Stimulated activated effector memory CD8-positive, alpha-beta T cell treated with anti-CD3 and anti-CD28 coated beads, Interleukin-12 subunit alpha, Interleukin-12 subunit beta, amount 100 ng/mL, for 72 hours (primary cell): ENCODE results near the gene NEUROD1.
"Not testable (repeated sequence)": the region's sequence is repeated elsewhere in the genome, so short reads cannot be mapped to it uniquely, and the experiment has no call there.

Experiments
- ATAC-seq: fragments of 150-1000 bp; cut with Tn5 transposase; 2 replicates; pipeline ENCODE4 v1.10.0; 2021
- DNase-seq, 2 donors: peaks; one replicate each; pipeline ENCODE4 v3.0.0; 2021 to 2022; ENCODE audit warnings: low spot score in 2 of 2
- H3K27ac Mint-ChIP-seq: one replicate; pipeline ENCODE4 v1.8.0; 2022; ENCODE audit warnings: mild to moderate bottlenecking, mixed read lengths
- H3K36me3 Mint-ChIP-seq: one replicate; pipeline ENCODE4 v1.8.0; 2022; ENCODE audit warnings: mild to moderate bottlenecking, mixed read lengths
- H3K4me1 Mint-ChIP-seq: one replicate; pipeline ENCODE4 v1.8.0; 2022; ENCODE audit warnings: mixed read lengths
- H3K4me3 Mint-ChIP-seq: one replicate; pipeline ENCODE4 v1.8.0; 2022; ENCODE audit warnings: mild to moderate bottlenecking, mixed read lengths
- H3K9me3 Mint-ChIP-seq: one replicate; pipeline ENCODE4 v1.8.0; 2022; ENCODE audit warnings: mixed read lengths

Gene NEUROD1

DNA sequence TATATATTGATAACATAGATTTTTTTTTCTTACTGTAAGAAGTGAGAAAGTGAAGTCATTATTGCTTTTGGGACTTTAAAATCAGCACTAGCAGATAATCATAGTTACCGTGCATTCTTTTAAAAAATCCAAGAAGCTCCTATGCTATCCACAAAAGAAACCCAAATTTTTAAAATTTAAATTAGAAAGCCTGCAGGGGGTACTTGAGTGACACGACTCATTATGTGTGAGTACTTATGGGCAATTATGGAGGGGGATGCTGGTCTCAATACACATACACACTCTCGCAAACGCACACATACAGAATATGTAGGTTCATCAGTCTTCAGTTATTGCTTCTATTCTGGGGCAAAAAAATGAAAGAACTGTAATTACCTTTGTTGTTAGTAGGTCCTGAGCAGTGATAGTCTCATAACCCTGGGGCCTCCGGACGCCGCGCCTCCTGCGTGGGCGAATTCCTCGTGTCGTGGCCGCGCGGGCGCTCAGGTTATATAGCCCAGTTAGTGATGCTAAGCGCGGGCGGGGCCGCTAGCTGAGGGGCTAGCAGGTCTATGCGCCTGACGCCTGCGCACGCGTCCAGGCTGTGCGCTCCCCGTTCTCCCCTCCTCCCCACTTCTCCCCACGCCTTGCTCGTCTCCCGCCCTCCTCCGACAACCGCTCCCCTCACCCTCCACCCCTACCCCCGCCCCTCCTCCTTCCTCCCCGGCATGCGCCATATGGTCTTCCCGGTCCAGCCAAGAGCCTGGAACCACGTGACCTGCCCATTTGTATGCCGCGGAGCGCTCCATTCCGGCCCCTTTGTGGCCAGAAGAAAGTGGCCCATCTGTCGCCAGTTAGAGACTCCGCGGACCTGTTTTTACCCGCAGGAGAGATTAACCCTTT lies at the start of gene NEUROD1:
NEUROD1 (minus strand) TSS at position 463 of the 882 bp plus-strand sequence. CDS start 1,657 bp downstream, outside the sequence.
- Mint-ChIP-seq H3K4me1 (peaks cover 48% of the 10 kb centered on the region), H3K4me3 (peak within 1 kb of the TSS; percentile 53), H3K27ac (no peak within 1 kb of the TSS), H3K9me3 (peaks cover 9% of the 10 kb centered on the region), H3K36me3 (peaks cover 12% of the 10 kb centered on the region)
- ATAC-seq: peak; percentile 35
- no peak for DNase-seq

DNA sequence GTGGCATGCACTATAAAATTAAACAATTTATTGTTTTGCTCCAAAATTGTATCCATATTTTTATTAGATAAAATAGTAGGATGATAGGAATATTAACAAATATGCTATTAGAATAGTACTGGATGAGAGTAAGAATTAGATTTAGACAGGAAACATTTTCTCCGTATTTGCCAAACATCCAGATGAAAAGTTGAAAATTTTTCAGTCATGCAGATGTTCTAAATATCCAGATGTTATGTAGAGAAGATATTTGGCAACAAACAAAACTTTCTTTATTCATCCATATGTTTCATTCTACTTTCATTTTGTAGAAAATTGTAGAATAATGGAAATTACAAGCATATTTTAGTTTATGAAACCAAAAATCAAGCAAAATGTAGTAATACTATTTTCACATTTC lies 45.2 kb upstream of the NEUROD1 start:
- H3K4me3 Mint-ChIP-seq: no peak overlapping the region
- no peaks in the 10 kb centered on the region for H3K36me3 Mint-ChIP-seq
- H3K4me1 Mint-ChIP-seq: no peaks in the 10 kb centered on the region
- ATAC-seq: no peak
- no peaks in the 10 kb centered on the region for H3K9me3 Mint-ChIP-seq
- DNase-seq: no peak
- H3K27ac Mint-ChIP-seq: no peak overlapping the region

DNA sequence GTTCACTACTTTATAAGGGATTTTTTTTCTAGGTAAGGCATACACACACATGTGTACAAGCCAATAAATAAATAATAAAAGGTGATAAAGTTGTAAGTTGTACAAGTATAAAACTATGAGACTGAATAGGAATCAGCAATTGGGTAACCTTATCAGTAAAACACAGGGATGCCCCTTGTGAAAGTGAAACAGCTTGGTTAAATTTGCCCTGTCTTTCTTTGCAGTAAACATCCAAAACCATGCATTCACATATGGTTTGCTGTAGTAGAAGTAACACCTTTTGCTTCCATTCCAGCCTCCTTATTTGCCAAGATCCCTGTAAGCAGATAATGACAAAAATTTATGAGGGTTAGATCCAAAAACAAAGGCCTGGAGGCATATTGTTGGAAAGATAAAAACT lies 44.3 kb upstream of the NEUROD1 start:
- Mint-ChIP-seq H3K4me3 (no peak overlapping the region), H3K36me3 (no peaks in the 10 kb centered on the region), H3K9me3 (no peaks in the 10 kb centered on the region), H3K27ac (no peak overlapping the region), H3K4me1 (no peaks in the 10 kb centered on the region)
- DNase-seq (no peak), ATAC-seq (no peak)

DNA sequence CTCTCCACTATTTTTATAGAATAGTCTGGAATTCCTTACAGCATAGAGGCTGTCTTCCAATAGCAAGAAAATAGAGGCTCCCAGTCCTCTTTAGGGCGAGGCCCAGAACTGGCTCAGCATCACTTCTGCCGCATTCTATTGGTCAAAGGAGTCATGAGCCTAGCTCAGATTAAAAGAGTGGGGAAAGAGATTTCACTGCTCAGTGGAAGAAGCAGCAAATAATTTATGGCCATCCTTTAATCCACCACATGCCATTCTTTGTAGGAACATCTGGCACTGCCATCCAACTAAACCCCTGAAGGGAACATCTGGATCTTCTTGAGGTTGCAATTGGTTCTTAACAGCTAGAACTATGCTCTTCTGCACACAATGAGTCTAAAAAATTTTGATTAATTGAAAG lies 43.4 kb upstream of the NEUROD1 start:
- Mint-ChIP-seq H3K9me3 (no peaks in the 10 kb centered on the region), H3K36me3 (no peaks in the 10 kb centered on the region)
- no peak for ATAC-seq

DNA sequence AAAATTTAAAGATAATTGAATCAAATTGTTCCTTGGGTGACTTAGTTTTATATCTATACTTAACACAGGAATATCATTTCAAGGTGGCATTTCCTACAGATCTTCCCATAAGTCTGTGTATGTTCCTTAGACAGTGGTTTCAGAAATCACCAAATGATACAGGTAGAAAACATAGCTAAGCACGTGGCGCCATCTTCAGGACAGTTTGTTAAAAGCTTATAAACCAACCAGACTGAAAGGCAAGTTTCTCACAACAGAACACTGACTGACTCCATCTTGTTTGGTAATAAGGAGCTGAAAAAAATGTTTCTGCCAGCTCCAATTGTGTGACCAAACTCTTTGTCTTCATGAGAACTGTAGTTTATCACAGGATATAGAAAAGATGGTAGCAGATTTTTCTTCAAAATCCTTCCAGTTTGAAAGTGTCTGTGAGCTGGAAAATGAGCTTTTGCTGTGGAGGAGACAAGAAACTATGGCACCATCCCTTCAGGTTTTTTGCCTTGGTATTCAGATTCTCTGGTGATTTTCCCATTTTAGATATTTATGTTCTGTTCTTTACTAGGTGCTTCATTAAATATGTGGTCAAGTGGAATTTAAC lies 34.8 kb upstream of the NEUROD1 start:
- Mint-ChIP-seq H3K27ac (no peak overlapping the region), H3K36me3 (no peaks in the 10 kb centered on the region), H3K4me3 (no peak overlapping the region), H3K4me1 (no peaks in the 10 kb centered on the region), H3K9me3 (no peaks in the 10 kb centered on the region)
- peak; percentile 79 for ATAC-seq
- DNase-seq: peak; percentile 51 to 81

More for the DNA sequence above, 43.4 kb upstream of the NEUROD1 start:
- no peak for DNase-seq
- Mint-ChIP-seq H3K4me1 (no peaks in the 10 kb centered on the region), H3K27ac (no peak overlapping the region), H3K4me3 (no peak overlapping the region)

DNA sequence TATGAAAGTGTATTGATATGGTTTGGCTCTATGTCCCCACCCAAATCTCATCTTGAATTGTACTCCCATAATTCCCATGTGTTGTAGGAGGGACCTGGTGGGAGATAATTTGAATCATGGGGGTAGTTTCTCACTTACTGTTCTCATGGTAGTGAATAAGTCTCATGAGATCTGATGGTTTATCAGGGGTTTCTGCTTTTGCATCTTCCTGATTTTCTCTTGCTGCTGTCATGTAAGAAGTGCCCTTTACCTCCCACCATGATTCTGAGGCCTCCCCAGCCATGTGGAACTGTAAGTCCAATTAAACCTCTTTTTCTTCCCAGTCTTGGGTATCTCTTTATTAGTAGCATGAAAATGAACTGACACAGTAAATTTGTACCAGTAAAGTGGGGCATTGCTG lies 30.7 kb upstream of the NEUROD1 start:
- not testable (repeated sequence) for H3K4me3 Mint-ChIP-seq, H3K27ac Mint-ChIP-seq, H3K9me3 Mint-ChIP-seq, DNase-seq, H3K4me1 Mint-ChIP-seq, ATAC-seq, H3K36me3 Mint-ChIP-seq

DNA sequence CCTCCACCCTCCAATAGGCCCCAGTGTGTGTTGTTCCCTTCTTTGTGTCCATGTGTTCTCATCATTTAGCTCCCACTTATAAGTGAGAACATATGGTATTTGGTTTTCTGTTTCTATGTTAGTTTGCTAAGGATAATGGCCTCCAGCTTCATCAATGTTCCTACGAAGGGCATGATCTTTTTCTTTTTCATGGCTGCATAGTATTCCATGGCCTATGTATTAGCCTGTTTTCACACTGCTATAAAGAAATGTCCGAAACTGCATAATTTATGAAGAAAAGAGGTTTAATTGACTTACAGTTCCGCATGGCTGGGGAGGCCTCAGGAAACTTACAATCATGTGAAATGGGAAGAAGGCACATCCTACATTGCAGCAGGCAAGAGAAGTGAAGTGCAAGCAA lies 22.2 kb upstream of the NEUROD1 start:
- not testable (repeated sequence) for H3K4me3 Mint-ChIP-seq, H3K9me3 Mint-ChIP-seq, H3K4me1 Mint-ChIP-seq, H3K36me3 Mint-ChIP-seq, H3K27ac Mint-ChIP-seq, ATAC-seq, DNase-seq

DNA sequence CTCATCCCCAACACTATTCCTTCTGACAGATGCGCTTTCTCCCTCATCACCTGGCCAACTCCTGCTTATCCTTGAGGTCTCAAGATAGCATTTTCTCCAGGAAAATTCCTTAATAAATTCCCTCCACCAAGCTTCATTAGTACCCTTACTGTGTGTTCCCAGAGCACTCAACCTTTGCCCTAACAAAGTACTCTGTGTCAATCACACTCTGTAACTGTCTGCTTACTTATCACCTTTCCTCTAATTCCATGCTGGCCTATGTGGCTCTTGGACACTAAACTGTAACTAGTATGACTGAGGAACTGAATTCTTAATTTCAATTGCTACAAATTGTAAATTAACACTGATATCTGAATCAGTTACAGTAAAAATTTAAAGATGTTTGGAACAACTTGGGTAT lies 17.9 kb upstream of the NEUROD1 start:
- H3K9me3 Mint-ChIP-seq: peaks cover 3% of the 10 kb centered on the region

DNA sequence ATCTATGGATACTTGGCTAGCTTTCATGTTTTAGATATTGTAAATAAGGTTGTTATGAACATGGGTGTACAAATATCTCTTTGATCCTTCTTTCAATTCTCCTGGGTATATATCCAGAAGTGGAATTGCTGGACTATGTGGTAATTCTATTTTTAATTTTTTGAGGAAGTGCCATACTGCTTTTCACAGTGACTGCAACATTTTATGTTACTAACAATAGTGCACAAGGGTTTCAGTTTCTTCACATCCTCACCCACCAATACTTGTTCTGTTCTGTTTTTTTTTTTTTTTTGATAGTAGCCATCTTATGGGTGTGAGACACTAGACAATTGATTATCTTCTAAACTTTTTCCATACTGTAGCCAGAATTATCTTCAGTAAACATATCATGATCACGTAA lies 17.3 kb upstream of the NEUROD1 start:
- Mint-ChIP-seq H3K36me3 (no peaks in the 10 kb centered on the region), H3K4me1 (no peaks in the 10 kb centered on the region), H3K27ac (no peak overlapping the region), H3K9me3 (peaks cover 1% of the 10 kb centered on the region), H3K4me3 (no peak overlapping the region)
- ATAC-seq: no peak
- no peak for DNase-seq

More for the DNA sequence above, 17.9 kb upstream of the NEUROD1 start:
- Mint-ChIP-seq H3K4me3 (no peak overlapping the region), H3K27ac (no peak overlapping the region), H3K4me1 (no peaks in the 10 kb centered on the region), H3K36me3 (no peaks in the 10 kb centered on the region)
- no peak for ATAC-seq
- no peak for DNase-seq

DNA sequence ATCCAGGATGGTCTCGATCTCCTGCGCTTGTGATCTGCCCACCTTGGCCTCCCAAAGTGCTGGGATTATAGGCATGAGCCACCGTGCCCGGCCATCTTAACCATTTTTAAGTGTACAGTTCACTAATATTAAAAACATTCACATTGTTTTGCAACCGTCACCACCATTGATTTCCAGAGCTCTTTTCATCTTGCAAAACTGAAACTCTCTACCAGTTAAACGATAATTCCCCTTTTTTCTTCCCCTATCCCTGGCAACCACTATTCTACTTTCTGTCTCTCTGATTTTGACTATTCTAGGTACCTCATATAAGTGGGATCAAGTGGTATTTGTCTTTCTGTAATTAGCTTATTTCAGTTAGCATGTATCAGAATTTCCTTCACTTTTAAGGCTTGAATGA lies 16.8 kb upstream of the NEUROD1 start:
- Mint-ChIP-seq H3K36me3 (no peaks in the 10 kb centered on the region), H3K9me3 (no peaks in the 10 kb centered on the region), H3K27ac (no peak overlapping the region), H3K4me3 (no peak overlapping the region), H3K4me1 (no peaks in the 10 kb centered on the region)
- no peak for DNase-seq
- ATAC-seq: no peak

DNA sequence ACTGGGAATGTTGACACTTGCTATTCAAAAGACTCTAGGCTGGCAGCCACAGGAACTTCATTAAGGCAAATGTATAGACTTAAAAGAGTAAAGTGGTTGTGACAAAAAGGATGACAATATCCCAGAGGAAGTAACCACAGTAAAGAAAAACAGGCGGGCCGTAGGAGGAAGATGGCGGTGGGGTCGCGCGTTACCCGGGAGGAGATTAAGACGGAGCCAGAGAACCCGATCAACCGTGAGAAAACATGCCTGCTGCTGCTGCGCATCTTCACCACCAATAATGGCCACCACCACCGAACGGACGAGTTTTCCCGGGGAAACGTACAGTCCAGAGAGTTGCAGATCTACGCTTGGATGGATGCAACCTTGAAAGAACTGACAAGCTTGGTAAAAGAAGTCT lies 14.0 kb upstream of the NEUROD1 start:
- H3K27ac Mint-ChIP-seq: no peak overlapping the region
- H3K36me3 Mint-ChIP-seq: no peaks in the 10 kb centered on the region
- H3K4me1 Mint-ChIP-seq: no peaks in the 10 kb centered on the region
- DNase-seq: no peak
- H3K9me3 Mint-ChIP-seq: no peaks in the 10 kb centered on the region
- H3K4me3 Mint-ChIP-seq: no peak overlapping the region
- no peak for ATAC-seq

DNA sequence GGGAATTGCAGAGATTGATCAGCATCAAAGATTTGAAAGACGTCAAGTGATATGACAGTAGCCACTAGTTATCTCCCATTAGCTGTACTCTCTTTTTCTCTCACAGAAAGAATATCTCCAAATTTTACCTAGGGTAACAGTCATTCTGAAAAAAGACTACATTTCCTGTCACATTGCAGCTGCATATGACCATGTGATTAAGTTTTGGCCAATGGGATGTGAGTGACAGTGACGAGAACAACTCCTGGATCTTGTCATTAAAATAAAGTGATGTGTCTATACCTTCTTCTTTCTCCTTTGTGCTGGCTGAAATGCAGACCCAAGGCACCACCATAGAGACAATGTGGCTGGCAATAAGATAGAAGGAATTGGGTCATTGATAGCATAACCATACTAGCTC lies 10.5 kb upstream of the NEUROD1 start:
- H3K4me1 Mint-ChIP-seq: no peaks in the 10 kb centered on the region
- H3K27ac Mint-ChIP-seq: no peak overlapping the region
- H3K36me3 Mint-ChIP-seq: no peaks in the 10 kb centered on the region
- no peak overlapping the region for H3K4me3 Mint-ChIP-seq
- DNase-seq: no peak
- ATAC-seq: no peak
- H3K9me3 Mint-ChIP-seq: no peaks in the 10 kb centered on the region

DNA sequence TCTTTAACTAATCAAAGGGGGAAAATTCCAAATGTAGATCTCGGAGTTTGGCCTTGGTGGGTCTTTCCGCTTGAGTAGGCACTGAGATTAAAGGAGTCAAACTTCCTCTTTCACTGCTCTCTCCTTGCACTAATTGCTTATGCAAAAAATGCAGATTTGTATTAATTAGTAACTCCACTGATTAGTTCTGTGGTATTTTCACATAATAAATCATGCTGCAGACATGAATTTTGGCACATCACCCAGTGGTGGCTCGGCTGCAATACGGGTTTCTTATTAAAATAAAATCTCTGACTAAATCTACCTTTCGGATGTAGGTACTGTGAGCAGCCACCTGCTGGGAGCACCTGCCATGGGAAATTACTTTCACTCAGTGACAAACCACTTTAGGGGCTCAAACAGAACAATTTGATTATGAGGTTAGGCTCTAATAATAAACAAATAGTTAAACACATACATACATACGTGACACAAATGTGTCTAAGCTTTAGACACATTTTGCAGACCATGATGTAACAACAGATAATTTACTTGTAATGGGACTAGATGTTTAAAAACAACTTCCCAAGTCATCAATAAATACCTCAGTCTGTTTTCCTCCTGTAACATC lies 6.4 kb upstream of the NEUROD1 start:
- H3K4me1 Mint-ChIP-seq: peaks cover 26% of the 10 kb centered on the region
- DNase-seq (no peak), ATAC-seq (no peak)
- H3K9me3 Mint-ChIP-seq: no peaks in the 10 kb centered on the region
- no peak overlapping the region for H3K27ac Mint-ChIP-seq
- no peak overlapping the region for H3K4me3 Mint-ChIP-seq
- H3K36me3 Mint-ChIP-seq: no peaks in the 10 kb centered on the region

DNA sequence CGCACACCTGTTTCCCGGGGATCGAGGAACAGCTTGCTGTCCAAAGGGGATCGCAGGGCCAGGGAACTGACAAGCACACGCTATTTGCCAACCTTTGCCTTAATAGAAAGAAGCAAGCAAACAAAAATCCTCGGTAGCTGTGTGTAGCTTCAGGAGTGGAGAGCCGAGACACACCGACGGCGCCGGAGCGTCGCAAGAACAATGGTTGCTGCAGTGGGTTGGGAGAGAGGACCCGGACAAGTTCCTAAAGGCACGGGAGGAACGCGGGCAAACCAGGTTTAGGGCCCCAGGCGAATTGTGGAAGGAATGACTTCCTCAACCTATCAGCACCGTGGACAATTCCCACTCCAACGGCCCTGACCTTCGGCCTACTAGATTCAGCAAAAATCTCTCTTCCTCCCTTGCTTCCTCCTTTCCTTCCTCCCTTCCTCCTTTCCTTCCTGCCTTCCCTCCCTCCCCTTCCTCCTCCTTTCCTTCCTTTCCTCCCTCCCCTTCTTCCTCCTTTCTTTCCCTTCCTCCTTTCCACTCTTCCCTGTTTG lies 4.9 kb upstream of the NEUROD1 start:
- DNase-seq (no peak), ATAC-seq (no peak)
- no peaks in the 10 kb centered on the region for H3K9me3 Mint-ChIP-seq
- H3K36me3 Mint-ChIP-seq: no peaks in the 10 kb centered on the region
- no peak overlapping the region for H3K27ac Mint-ChIP-seq
- peaks cover 40% of the 10 kb centered on the region for H3K4me1 Mint-ChIP-seq
- no peak overlapping the region for H3K4me3 Mint-ChIP-seq

DNA sequence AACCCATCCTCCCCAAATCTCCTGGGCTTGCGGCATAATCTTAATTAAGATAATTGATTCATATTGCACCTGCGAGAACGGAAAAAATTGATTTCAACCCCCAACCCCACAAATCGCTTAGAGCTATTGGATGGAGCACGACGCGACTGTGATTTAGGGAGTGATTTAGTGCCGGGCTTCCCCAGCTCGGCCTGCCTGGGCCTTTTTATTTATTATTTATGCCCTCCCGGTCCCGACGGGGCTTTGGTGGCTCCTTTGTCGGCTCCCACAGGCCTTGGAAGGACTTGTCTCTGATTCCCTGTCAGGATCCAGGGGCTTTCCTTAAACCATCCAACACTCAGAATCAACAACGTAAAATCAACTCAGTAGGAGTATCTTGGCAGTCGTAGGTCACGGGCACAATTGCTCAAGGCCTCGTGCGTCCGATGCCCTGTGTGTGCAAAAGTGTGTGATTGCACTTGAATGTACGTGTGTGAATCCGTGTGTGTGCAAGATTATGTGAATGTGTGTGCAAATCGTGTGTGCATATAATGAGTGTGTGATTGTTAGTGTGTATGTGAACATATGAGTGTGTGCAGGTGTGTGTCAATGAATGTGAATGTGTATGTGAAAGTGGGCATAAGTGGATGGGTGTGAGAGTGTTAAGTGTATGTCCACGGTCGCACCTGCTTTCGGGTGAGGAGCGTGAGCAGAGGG lies 4.3 kb upstream of the NEUROD1 start:
- DNase-seq (no peak), ATAC-seq (no peak)
- Mint-ChIP-seq H3K4me1 (peaks cover 41% of the 10 kb centered on the region), H3K27ac (no peak overlapping the region), H3K4me3 (no peak overlapping the region), H3K9me3 (no peaks in the 10 kb centered on the region), H3K36me3 (no peaks in the 10 kb centered on the region)
